ENCODE data around the gene AGAP1.

Gene AGAP1

DNA sequence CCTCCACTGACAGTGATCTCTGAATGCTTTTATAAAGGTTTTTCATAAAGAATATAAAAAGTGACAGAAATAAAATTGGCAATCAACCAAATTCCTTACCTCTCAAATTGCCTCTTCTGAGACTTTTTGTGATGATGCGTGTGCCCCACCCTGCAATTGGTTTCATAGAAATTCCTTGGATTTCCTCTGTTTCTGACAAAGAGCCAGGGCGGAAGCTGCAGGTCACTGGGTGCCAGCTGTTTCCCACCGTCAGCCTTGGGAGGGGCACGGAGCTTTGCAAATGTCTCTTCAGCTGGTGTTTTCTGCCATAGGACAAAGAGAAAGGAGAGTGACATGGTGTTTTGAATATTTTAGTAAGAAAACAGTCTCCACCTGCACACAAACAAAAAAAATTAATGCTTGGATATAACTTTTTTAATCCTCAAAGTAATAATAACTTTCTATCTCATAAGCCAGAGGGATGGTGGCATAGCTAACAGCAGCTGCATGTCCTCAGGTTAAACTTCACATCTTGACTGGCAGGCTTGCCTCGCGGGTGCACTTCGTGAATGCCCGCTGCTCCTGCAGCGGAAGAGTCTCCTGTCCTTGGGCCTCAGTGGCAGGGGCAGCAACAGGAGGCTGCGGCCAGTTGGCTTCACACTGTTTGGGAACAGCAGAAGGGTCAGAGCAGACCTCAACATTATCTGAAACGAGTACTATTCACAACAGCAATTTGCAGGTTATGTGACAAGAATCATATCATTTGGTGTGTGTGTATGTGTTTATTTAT lies 24.7 kb downstream of the AGAP1 start:
- no peak for DNase-seq (ENCODE audit: low read depth)
- TF ChIP-seq CTCF (IDR thresholded peaks at IDR 0.05; ENCODE audit: insufficient read depth, low read depth, low read length, missing control alignments), result no peak

DNA sequence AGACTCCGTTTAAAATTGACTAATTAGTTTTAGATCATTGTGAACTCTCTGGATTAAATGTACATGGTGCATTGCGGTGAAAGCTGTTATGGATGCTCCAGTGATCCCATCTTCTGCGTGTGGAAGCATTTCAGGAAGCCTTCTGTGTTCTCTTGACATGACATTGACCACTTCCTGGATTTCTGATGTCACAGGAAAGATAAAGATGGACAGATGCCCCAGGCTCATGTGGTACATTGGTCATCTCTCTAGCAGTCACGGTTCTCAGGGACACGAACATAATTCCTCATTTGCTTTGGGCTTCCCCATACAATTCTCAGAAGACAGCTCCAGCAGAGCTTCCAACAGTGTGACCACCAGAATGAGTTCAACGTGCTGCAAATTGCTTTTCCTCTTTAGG lies 26.9 kb downstream of the AGAP1 start:
- no peak for TF ChIP-seq CTCF (IDR thresholded peaks at IDR 0.05; ENCODE audit: insufficient read depth, low read depth, low read length, missing control alignments)
- H3K4me3 ChIP-seq (ENCODE audit: low read length), result no peak overlapping the region
- DNase-seq (ENCODE audit: low read depth), result no peak

More for the DNA sequence above, 24.7 kb downstream of the AGAP1 start:
- no peak overlapping the region for H3K4me3 ChIP-seq (ENCODE audit: low read length)

GRCh38 chr2:235521844-235522243 lies 28.0 kb downstream of the AGAP1 start:
- TF ChIP-seq CTCF (IDR thresholded peaks at IDR 0.05; ENCODE audit: insufficient read depth, low read depth, low read length, missing control alignments), result no peak
- DNase-seq (ENCODE audit: low read depth), result peak; percentile 75

GRCh38 chr2:235523021-235523420 lies 29.2 kb downstream of the AGAP1 start:
- H3K4me3 ChIP-seq (ENCODE audit: low read length), result no peak overlapping the region
- TF ChIP-seq CTCF (IDR thresholded peaks at IDR 0.05; ENCODE audit: insufficient read depth, low read depth, low read length, missing control alignments), result no peak
- DNase-seq (ENCODE audit: low read depth), result no peak

More at GRCh38 chr2:235521844-235522243, 28.0 kb downstream of the AGAP1 start:
- no peak overlapping the region for H3K4me3 ChIP-seq (ENCODE audit: low read length)

- DNase-seq (ENCODE audit: low read depth), result no peak
- no peak overlapping the region for H3K4me3 ChIP-seq (ENCODE audit: low read length)
- no peak for TF ChIP-seq CTCF (IDR thresholded peaks at IDR 0.05; ENCODE audit: insufficient read depth, low read depth, low read length, missing control alignments)
Measured at GRCh38 chr2:235523486-235524150, 29.8 kb downstream of the AGAP1 start.

DNA sequence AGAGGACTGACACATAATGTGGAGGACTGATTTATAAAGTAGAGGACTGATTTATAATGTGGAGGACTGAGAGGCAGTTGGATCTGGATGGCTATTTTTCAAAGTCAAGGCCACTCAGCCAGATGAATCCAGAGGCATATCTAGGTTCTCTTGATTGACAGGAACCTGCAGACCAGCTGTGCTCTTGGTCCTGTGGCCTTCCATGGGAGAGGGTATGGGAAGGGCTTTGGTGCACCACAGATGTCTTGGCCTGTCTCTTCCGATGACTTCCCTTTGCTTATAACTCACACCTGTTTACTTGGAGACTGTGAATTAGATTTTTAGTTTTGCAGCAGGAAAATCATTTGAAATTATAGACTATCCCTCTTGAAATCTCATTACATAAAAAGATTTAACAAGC lies 32.3 kb downstream of the AGAP1 start:
- no peak for TF ChIP-seq CTCF (IDR thresholded peaks at IDR 0.05; ENCODE audit: insufficient read depth, low read depth, low read length, missing control alignments)
- DNase-seq (ENCODE audit: low read depth), result no peak
- no peak overlapping the region for H3K4me3 ChIP-seq (ENCODE audit: low read length)

Measured in epithelial cell of esophagus (primary cell).